Mesothelial cell of epicardium (in vitro differentiated cells): ENCODE results near the gene OR7D4. TPM values are rescaled to one million over a fixed set of nuclear protein-coding genes. Genes with fewer than 3 reads are reported as not detected.
"Not testable (repeated sequence)": the region's sequence is repeated elsewhere in the genome, so short reads cannot be mapped to it uniquely, and the experiment has no call there.

Experiments used
- DNase-seq, 2 experiments: peaks; one replicate each; pipeline ENCODE4 v3.0.0; 2021; ENCODE audit warnings: low spot score in 2 of 2; ENCODE audit not compliant: unreplicated experiment in 2 of 2
- H3K27ac Mint-ChIP-seq: 2 replicates; pipeline ENCODE4 v1.8.0; 2021; ENCODE audit warnings: mixed read lengths
- H3K27me3 Mint-ChIP-seq: 2 replicates; pipeline ENCODE4 v1.8.0; 2021; ENCODE audit warnings: low read depth, mixed read lengths
- H3K36me3 Mint-ChIP-seq: 2 replicates; pipeline ENCODE4 v1.8.0; 2021; ENCODE audit warnings: mixed read lengths
- H3K4me1 Mint-ChIP-seq: 2 replicates; pipeline ENCODE4 v1.8.0; 2021; ENCODE audit warnings: mixed read lengths
- H3K4me3 Mint-ChIP-seq: 2 replicates; pipeline ENCODE4 v1.8.0; 2021; ENCODE audit warnings: mild to moderate bottlenecking, moderate library complexity, mixed read lengths
- H3K9me3 Mint-ChIP-seq: 2 replicates; pipeline ENCODE4 v1.8.0; 2021; ENCODE audit warnings: mixed read lengths
- CTCF ChIP-seq: fragments of 200-600 bp; sonication (generic); IDR thresholded peaks from one replicate; pipeline ENCODE4 v1.5.0; 2021; ENCODE audit warnings: antibody characterized with exemption; ENCODE audit not compliant: unreplicated experiment
- total RNA-seq: library from RNA; stranded (reverse); gene quantifications from 3 replicates; pipeline ENCODE4 v1.2.1, GENCODE V29; 2021

OR7D4 gene
- not detected in 3 replicates for total RNA-seq

GRCh38 chr19:9219489-9219888 lies at the start of gene OR7D4:
Gene OR7D4 (minus strand): TSS chr19:9219589. CDS start chr19:9214837, 4,752 bp downstream.
- Mint-ChIP-seq H3K27me3 (no peaks in the 10 kb centered on the region), H3K4me3 (no peak within 1 kb of the TSS), H3K36me3 (peaks cover 3% of the 10 kb centered on the region), H3K4me1 (no peaks in the 10 kb centered on the region), H3K27ac (no peak within 1 kb of the TSS), H3K9me3 (peaks cover 71% of the 10 kb centered on the region)
- DNase-seq, result no peak
- TF ChIP-seq CTCF, result no peak

DNA sequence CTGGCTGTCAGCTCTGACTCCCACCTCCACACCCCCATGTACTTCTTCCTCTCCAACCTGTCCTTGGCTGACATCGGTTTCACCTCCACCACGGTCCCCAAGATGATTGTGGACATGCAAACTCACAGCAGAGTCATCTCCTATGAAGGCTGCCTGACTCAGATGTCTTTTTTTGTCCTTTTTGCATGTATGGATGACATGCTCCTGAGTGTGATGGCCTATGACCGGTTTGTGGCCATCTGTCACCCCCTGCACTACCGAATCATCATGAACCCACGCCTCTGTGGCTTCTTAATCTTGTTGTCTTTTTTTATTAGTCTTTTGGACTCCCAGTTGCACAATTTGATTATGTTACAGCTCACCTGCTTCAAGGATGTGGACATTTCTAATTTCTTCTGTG lies 31.8 kb upstream of the OR7D4 start:
- TF ChIP-seq CTCF, result no peak
- no peak overlapping the region for H3K27ac Mint-ChIP-seq
- DNase-seq, result no peak
- no peak overlapping the region for H3K4me3 Mint-ChIP-seq
- no peaks in the 10 kb centered on the region for H3K4me1 Mint-ChIP-seq
- no peaks in the 10 kb centered on the region for H3K27me3 Mint-ChIP-seq
- H3K9me3 Mint-ChIP-seq, result peaks cover 61% of the 10 kb centered on the region
- peaks cover 3% of the 10 kb centered on the region for H3K36me3 Mint-ChIP-seq

GRCh38 chr19:9250630-9251029 lies 31.2 kb upstream of the OR7D4 start, which contains the start of gene OR7E24:
Gene OR7E24 (plus strand): TSS chr19:9250930. CDS start chr19:9251044, 114 bp downstream.
- Mint-ChIP-seq H3K4me3 (no peak within 1 kb of the TSS), H3K27me3 (no peaks in the 10 kb centered on the region), H3K36me3 (peaks cover 3% of the 10 kb centered on the region)

DNA sequence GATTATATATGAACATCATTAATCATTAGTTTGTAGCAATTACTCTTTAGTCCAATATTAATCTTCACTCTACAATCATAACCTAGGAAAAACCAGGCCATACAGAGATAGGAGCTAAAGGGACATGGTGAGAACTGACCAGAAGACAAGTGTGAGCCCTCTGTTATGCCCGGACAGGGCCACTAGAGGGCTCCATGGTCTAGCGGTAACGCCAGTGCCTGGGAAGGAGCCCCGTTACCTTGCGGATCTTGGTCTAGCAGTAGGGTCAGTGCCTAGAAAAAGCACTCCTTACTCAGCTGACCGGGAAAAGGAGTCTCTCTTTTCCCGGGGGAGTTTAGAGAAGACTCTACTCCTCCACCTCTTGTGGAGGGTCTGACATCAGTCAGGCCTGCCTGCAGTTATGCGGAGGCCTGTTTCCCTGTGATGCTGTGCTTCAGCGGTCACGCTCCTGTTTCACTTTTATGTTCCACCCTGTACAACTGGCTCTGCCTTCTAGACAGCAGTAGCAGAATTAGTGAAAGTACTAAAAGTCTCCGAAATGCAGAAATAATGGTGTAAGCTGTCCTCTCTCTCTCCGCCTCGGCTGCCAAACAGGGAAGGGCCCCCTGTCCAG lies 13.8 kb downstream of the OR7D4 start:
- peak; percentile 66 for TF ChIP-seq CTCF
- no peaks in the 10 kb centered on the region for H3K4me1 Mint-ChIP-seq
- no peaks in the 10 kb centered on the region for H3K27me3 Mint-ChIP-seq
- H3K9me3 Mint-ChIP-seq, result peaks cover 14% of the 10 kb centered on the region
- no peaks in the 10 kb centered on the region for H3K36me3 Mint-ChIP-seq
- no peak overlapping the region for H3K27ac Mint-ChIP-seq
- DNase-seq, result peak; percentile 35 to 64
- peak overlapping the region; percentile 10 for H3K4me3 Mint-ChIP-seq

More at GRCh38 chr19:9250630-9251029, 31.2 kb upstream of the OR7D4 start, which contains the start of gene OR7E24:
- H3K9me3 Mint-ChIP-seq, result peaks cover 61% of the 10 kb centered on the region
- DNase-seq, result no peak
- no peak for TF ChIP-seq CTCF
- no peak within 1 kb of the TSS for H3K27ac Mint-ChIP-seq
- H3K4me1 Mint-ChIP-seq, result no peaks in the 10 kb centered on the region

DNA sequence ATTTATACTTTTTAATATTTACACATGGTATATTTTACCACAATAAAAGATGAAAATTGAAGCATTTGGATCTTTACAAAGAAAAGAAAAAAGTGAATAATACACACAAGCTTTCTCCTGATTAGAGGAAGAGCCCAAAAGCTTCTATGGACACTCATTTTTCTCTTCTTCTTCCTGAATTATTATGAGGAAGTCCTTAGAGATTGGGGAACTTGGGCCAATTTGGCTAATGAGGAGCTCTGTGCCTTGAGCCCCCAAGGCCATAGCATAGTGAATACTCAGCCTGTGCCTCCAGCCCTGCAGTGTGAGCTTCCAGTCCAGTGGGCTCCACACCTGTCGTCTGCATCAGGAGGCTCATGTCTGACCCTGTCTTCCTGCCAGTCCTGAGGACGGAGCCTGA lies 21.3 kb downstream of the OR7D4 start:
- H3K36me3 Mint-ChIP-seq, H3K4me3 Mint-ChIP-seq, H3K4me1 Mint-ChIP-seq, DNase-seq, H3K27me3 Mint-ChIP-seq, H3K27ac Mint-ChIP-seq: not testable (repeated sequence)
- H3K9me3 Mint-ChIP-seq, result peaks cover 42% of the 10 kb centered on the region

- H3K27me3 Mint-ChIP-seq, result no peaks in the 10 kb centered on the region
- TF ChIP-seq CTCF, result no peak
- H3K36me3 Mint-ChIP-seq, result peaks cover 22% of the 10 kb centered on the region
- H3K9me3 Mint-ChIP-seq, result peaks cover 59% of the 10 kb centered on the region
- no peak for DNase-seq
- no peak overlapping the region for H3K27ac Mint-ChIP-seq
- no peaks in the 10 kb centered on the region for H3K4me1 Mint-ChIP-seq
- H3K4me3 Mint-ChIP-seq, result no peak overlapping the region
Observed at GRCh38 chr19:9189535-9189934, 29.9 kb downstream of the OR7D4 start.
